Ishikawa (cell line): Measurements from ENCODE around the gene ATAD2B.

Experiments used
- NFIC ChIP-seq: IDR thresholded peaks from 2 replicates; pipeline ENCODE4 v1.6.1; 2012
- TAF1 ChIP-seq: IDR thresholded peaks from 2 replicates; pipeline ENCODE4 v1.6.1; 2012; ENCODE audit warnings: low read depth, mild to moderate bottlenecking

DNA sequence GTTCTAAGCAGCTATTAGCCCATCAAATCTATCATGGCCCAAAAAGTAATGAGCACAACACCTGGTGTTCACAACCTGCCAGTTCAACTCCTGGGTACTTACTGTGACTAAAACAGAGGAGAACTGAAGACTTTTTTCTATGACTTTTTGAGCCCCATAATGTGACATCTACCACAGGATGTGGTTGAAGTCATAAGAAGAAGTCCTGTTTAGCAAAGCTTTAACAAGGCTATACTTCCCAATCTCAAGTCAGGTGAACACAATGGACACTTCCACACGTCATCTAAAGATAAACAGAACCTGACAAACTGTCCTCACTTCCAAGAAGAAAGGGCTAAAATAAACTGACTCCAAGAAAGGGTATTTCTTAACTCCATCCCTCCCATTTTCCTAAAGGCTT is 138.8 kb downstream of the ATAD2B start:
- no peak for TF ChIP-seq TAF1
- no peak for TF ChIP-seq NFIC
